Measurements from ENCODE around the gene FCN1. TPM values are rescaled to one million over a fixed set of nuclear protein-coding genes. Genes with fewer than 3 reads are reported as not detected.

The FCN1 gene
- total and polyA plus RNA-seq, 2 of the 8 experiments (the other 6 are each of a cell fraction or from before 2014, with no cell fraction given) = not detected

DNA sequence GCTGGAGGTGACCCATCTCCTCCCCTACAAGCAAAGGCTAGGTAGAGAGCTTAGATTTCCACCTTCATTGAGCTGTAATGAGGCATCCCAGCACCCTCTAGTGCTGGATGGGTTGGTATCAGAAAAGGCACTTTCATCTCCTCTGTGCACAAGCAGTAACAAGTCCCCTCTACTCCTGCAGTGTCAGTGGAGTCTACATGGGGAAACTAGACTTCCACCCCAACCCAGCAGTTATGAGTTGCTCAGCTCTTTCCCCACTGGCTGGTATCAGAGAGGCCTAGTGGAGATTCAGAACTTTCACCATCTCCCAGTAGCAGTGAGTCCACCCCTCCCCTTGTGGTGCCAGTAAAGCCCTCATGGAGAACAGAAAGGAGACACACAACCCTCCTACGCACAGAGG, 17.9 kb downstream of the FCN1 start:
- POLR2A ChIA-PET (ENCODE audit: partially characterized antibody) = no interaction called here
- H4K20me1 ChIP-seq (replicated peaks in 1 of 2; ENCODE audit: control insufficient read depth in 1 of 2, insufficient read depth in 2 of 2, low read length in 2 of 2) = no peaks in the 10 kb centered on the region

More for the DNA sequence above, 17.9 kb downstream of the FCN1 start:
- Histone ChIP-seq H2BK5ac (ENCODE audit: low read depth, low read length) (no peak overlapping the region), H2AK5ac (ENCODE audit: low read depth, low read length) (no peak overlapping the region), H3K36me3 (ENCODE audit: control insufficient read depth in 2 of 4, insufficient read depth in 4 of 4, low read length in 3 of 4) (no peaks in the 10 kb centered on the region), H3K14ac (ENCODE audit: insufficient read length) (no peak overlapping the region), H3K23me2 (ENCODE audit: low read depth, low read length) (no peaks in the 10 kb centered on the region), H2BK15ac (ENCODE audit: low read length) (no peak overlapping the region), H4K5ac (ENCODE audit: insufficient read length, low read depth, low read length) (no peak overlapping the region), H3K56ac (replicated peaks; ENCODE audit: insufficient read length, low read depth, low read length) (no peak overlapping the region), H3K4me2 (ENCODE audit: insufficient read depth in 1 of 2, low read depth in 2 of 2, low read length in 2 of 2) (no peak overlapping the region), H3K18ac (ENCODE audit: extremely low read depth, low read length) (no peak overlapping the region), H4K91ac (replicated peaks; ENCODE audit: insufficient read length, low read length) (no peak overlapping the region), H3K27me3 (replicated peaks in 1 of 4; ENCODE audit: control insufficient read depth in 3 of 4, extremely low read depth in 1 of 4, insufficient read depth in 3 of 4, low read length in 3 of 4) (no peaks in the 10 kb centered on the region), H2BK20ac (ENCODE audit: low read length) (no peak overlapping the region), H3K9me3 (ENCODE audit: insufficient read depth in 2 of 2, low read depth in 1 of 2, low read length in 1 of 2) (peaks cover 3 to 4% of the 10 kb centered on the region in 2 experiments; a peak in 3 of 4 replicates), H4K8ac (ENCODE audit: extremely low read depth, insufficient read depth, low read length) (no peak overlapping the region), H3K79me1 (ENCODE audit: low read depth, low read length) (no peaks in the 10 kb centered on the region), H2AFZ (ENCODE audit: low read length) (no peak overlapping the region), H3K9ac (replicated peaks in 1 of 4; ENCODE audit: extremely low read depth in 1 of 4, low read depth in 3 of 4, low read length in 3 of 4) (no peak overlapping the region), H3K27ac (ENCODE audit: low read depth, low read length) (no peak overlapping the region), H3K79me2 (ENCODE audit: control insufficient read depth in 1 of 2, insufficient read depth in 2 of 2, low read length in 2 of 2) (no peaks in the 10 kb centered on the region), H3K4me1 (replicated peaks in 1 of 4; ENCODE audit: control insufficient read depth in 3 of 4, insufficient read depth in 4 of 4, low read length in 3 of 4) (no peaks in the 10 kb centered on the region), H2BK12ac (ENCODE audit: low read depth, low read length) (no peak overlapping the region), H3K23ac (ENCODE audit: insufficient read length) (no peak overlapping the region), H3K4ac (replicated peaks; ENCODE audit: insufficient read length, low read depth, low read length) (no peak overlapping the region), H2BK120ac (replicated peaks; ENCODE audit: low read depth, low read length) (no peak overlapping the region), H3K4me3 (ENCODE audit: extremely low read depth in 1 of 4, insufficient read depth in 2 of 4, low read depth in 3 of 4, low read length in 4 of 4) (no peak overlapping the region)
- FAIRE-seq = no peak
- DNase-seq (ENCODE audit: low read depth in 1 of 2, low spot score in 2 of 2) = no peak
- WGBS, 2 experiments (ENCODE audit: extremely low coverage in 1 of 2, insufficient coverage in 1 of 2, insufficient read length in 1 of 2, insufficient replicate concordance in 2 of 2, low coverage in 1 of 2, low lambda C conversion rate in 2 of 2, missing lambda C conversion rate in 1 of 2) = 87% methylated on average over 1 of the region's 1 CpG; no CpG with 5 or more reads in 1 of the 2 experiments
- TF ChIP-seq KDM4A (IDR thresholded peaks at IDR 0.05; ENCODE audit: low read depth, low read length, severe bottlenecking) (no peak), CEBPB (IDR thresholded peaks at IDR 0.05; ENCODE audit: low read depth, low read length) (no peak), RAD21 (IDR thresholded peaks at IDR 0.05 in 1 of 2, conservative IDR thresholded peaks at IDR 0.05 in 1 of 2; ENCODE audit: low read depth in 2 of 2, low read length in 2 of 2) (peak; percentile 19 to 20; a peak in 2 of 4 replicates), RNF2 (IDR thresholded peaks at IDR 0.05; ENCODE audit: borderline replicate concordance, low read depth, low read length, missing control alignments, poor library complexity, severe bottlenecking) (no peak), JUN (IDR thresholded peaks at IDR 0.05; ENCODE audit: low read depth, low read length) (no peak), KDM1A (IDR thresholded peaks at IDR 0.05; ENCODE audit: borderline replicate concordance, low read length) (no peak), SIX5 (IDR thresholded peaks at IDR 0.05; ENCODE audit: low read depth, low read length) (no peak), CBX5 (IDR thresholded peaks at IDR 0.05; ENCODE audit: low read depth, low read length) (no peak)
- CTCF ChIA-PET (ENCODE audit: partially characterized antibody) = interaction anchor here (0.6 to 1.4 kb wide), 5 partner anchors 16 to 398 kb away, joined by 3 to 4 read pairs (median 3); no protein-coding TSS in a partner anchor

Measured in H1 (cell line).